HEK293 (cell line): ENCODE measurements around the gene TTC31.

Experiments used
- CTCF ChIP-seq: fragments of 450-650 bp; formaldehyde crosslinking; IDR thresholded peaks from 2 replicates; pipeline ENCODE4 v1.5.1; 2016; ENCODE audit warnings: missing biosample characterization, missing genetic modification characterization
- GLIS1 ChIP-seq: fragments of 450-650 bp; formaldehyde crosslinking; IDR thresholded peaks from 2 replicates; pipeline ENCODE4 v1.5.1; 2016; ENCODE audit warnings: missing biosample characterization, missing genetic modification characterization
- HOXC10 ChIP-seq: sonication (generic); formaldehyde crosslinking; IDR thresholded peaks from 2 replicates; pipeline ENCODE4 v1.8.1; 2023; ENCODE audit warnings: mild to moderate bottlenecking, missing genetic modification reagents
- PRDM4 ChIP-seq: fragments of 450-650 bp; formaldehyde crosslinking; IDR thresholded peaks from 2 replicates; pipeline ENCODE4 v1.5.1; 2017; ENCODE audit warnings: missing biosample characterization, missing genetic modification characterization
- ZNF138 ChIP-seq: fragments of 450-650 bp; formaldehyde crosslinking; IDR thresholded peaks from 2 replicates; pipeline ENCODE4 v1.5.1; 2016; ENCODE audit warnings: missing biosample characterization, missing genetic modification characterization, borderline replicate concordance
- ZNF335 ChIP-seq: fragments of 450-650 bp; formaldehyde crosslinking; conservative IDR thresholded peaks from 2 replicates; pipeline ENCODE4 v1.5.1; 2016; ENCODE audit warnings: missing biosample characterization, missing genetic modification characterization
- ZNF426 ChIP-seq: fragments of 450-650 bp; formaldehyde crosslinking; IDR thresholded peaks from 2 replicates; pipeline ENCODE4 v1.5.1; 2017; ENCODE audit warnings: missing biosample characterization, missing genetic modification characterization, mild to moderate bottlenecking, inconsistent platforms, moderate library complexity
- ZNF707 ChIP-seq: fragments of 450-650 bp; formaldehyde crosslinking; IDR thresholded peaks from 2 replicates; pipeline ENCODE4 v1.5.1; 2016; ENCODE audit warnings: missing biosample characterization, missing genetic modification characterization

- TF ChIP-seq PRDM4: no peak
- no peak for TF ChIP-seq GLIS1 (tag by site-specific recombination)
- no peak for TF ChIP-seq ZNF335 (tag by site-specific recombination)
- TF ChIP-seq HOXC10 (CRISPR knock-in tag): no peak
- TF ChIP-seq CTCF (tag by site-specific recombination): no peak
- no peak for TF ChIP-seq ZNF426
- no peak for TF ChIP-seq ZNF707 (tag by site-specific recombination)
- no peak for TF ChIP-seq ZNF138
These were observed 14.3 kb downstream of the TTC31 start for GRCh38 chr2:74496997-74497776.
